Epidermal melanocyte (primary cell): ENCODE data around the gene RB1.
A peak's percentile ranks its signal among the peaks of the same experiment; 100 is the strongest.
"Not testable (repeated sequence)": the region's sequence is repeated elsewhere in the genome, so short reads cannot be mapped to it uniquely, and the experiment has no call there.

Experiments
- DNase-seq: peaks from one replicate; pipeline ENCODE4 v3.0.0; 2011; ENCODE audit warnings: low spot score; ENCODE audit not compliant: insufficient read length

RB1 gene

DNA sequence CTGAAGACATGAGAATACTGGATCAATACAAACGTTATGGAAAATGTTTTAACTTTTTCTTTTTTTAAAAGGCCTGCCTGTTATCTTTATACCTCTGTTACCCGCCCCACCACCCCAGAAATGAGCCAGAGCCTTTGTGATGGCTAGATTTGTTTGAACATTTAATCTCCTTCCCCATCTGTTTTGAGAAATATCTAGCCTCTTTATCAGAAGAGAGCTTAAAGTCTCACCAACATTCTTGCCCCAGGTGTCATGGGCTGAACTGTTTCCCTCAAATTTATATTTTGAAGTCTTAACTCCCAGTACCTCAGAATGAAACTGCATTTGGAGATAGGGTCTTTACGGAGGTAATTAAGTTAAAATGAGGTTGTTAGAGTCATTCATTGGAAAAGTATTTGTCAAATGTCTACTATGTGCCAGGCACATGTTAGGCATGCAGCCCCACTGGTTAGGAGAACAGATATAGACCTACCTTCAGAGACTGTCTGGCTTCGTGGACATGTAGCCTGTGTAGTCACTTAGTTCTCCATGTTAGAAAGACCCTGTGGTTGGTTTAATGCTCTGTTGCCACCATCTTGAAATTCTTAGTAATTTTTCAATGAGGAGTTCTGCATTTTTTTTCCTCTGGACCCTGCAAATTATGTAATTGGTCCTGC is 6.3 kb upstream of the RB1 start:
- no peak for DNase-seq

DNA sequence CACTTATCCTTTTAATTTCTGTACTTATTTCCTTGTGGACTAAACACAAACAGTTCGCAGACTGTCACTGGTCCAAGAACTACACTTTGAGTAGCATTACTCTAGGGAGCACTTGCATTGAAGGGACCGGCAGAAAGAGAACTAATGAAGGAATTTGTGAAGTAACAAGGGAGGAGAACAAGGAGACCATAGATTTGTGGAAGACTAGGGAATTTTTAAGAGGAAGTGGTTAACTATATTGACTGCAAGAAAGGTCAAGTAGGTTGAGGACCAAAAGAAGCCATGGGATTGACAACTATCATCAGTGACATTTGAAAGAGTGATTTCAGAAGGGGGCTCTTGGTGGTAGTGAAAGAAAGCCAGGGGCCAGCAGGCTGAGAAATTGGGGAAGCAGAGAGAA is 4.0 kb upstream of the RB1 start:
- DNase-seq: no peak

GRCh38 chr13:48302871-48303358 is 636 bp upstream of the RB1 start:
- DNase-seq: no peak

GRCh38 chr13:48304143-48304876 is 759 bp downstream of the RB1 start:
- DNase-seq: peak; percentile 54

GRCh38 chr13:48311223-48311622 is 7.7 kb downstream of the RB1 start:
- no peak for DNase-seq

GRCh38 chr13:48315969-48316650 is 12.6 kb downstream of the RB1 start:
- DNase-seq: no peak

- DNase-seq: no peak
Observed at GRCh38 chr13:48316826-48317510, 13.4 kb downstream of the RB1 start.

DNA sequence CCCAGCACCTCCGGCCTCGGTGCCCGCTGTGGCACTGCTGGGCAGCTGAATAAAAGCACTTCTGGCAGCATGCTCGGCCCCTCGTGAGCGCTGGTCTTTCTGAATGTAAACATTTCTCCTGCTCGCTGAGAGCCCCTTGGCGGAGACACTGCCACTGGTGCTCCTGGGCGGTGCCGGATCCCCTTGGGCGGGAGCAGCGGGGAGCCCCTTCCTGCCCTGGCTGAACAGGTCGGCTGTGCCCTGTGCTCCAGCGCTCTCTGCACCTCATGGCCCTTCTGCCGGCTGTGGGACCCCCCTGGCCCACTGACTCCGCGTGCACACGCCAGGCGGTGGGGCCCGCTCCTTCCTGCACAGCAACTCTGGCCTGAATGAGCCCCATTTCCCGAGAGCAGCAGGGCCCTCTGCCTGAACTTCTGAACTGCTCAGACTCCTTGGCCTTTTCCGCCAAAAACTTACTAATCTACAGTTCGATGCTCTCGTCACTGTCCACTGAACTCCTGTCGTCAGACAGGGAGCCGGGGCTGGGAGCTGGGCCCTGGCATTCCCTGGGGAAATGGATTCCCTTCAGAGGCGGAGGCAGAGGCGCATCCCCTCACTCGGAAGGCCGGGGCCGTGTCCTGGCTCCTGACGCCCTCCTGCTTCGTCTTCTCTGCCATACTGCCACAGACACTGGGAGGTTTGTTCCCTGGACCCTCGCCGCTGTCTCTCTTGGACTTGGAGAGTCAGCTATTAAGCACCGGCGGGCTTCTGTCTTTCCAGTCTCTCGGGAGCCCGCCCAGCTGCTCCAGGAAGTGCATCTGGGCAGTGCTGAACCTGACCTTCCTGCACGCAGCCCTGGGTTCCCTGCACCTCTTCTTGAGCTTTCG is 14.2 kb downstream of the RB1 start:
- DNase-seq: no peak

GRCh38 chr13:48318377-48318811 is 14.8 kb downstream of the RB1 start:
- no peak for DNase-seq

- DNase-seq: no peak
Observed at GRCh38 chr13:48318821-48319511, 15.4 kb downstream of the RB1 start.

DNA sequence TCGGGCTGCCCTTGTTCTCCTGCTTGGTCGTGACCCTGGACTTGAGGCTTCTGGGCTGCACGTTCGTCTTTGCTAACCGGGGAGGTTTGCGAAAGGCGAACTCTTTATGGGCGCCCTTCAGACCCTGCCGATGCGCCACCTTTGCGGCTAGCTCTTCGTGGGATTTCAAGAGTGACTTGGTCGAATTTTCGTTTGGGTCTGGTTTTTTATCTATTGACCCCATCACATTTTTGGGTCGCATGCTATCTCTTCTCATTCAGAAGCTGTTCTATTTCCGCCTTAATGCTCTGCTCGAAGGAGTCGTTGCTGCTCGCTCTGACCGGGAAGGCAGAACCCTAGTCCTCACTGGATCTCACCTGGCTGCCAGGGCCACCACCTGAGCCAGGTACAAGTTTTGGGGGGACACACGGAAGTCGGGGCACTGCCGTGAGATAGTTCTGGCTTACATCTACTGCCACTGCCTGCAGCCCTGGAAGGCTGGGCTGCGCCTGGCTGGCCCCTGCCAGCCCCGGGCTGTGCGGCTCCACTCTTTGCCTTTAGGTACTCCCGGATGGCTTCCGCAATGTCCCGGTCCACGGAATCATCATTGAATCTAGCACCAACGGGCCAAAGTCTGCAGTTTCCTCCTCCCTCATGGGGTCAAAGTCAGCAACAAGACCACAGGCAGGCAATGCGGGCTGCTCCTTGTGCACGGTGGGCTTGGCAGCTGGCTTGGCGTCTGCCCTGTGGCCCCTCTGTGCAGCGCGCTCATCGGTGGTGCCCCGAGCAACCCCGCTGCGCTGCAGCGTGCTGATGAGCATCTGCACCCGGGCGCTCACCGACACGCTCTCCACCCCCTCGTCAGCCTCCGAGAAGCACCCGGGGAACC is 16.2 kb downstream of the RB1 start:
- no peak for DNase-seq

- no peak for DNase-seq
Observed at GRCh38 chr13:48320399-48320790, 16.8 kb downstream of the RB1 start.

DNA sequence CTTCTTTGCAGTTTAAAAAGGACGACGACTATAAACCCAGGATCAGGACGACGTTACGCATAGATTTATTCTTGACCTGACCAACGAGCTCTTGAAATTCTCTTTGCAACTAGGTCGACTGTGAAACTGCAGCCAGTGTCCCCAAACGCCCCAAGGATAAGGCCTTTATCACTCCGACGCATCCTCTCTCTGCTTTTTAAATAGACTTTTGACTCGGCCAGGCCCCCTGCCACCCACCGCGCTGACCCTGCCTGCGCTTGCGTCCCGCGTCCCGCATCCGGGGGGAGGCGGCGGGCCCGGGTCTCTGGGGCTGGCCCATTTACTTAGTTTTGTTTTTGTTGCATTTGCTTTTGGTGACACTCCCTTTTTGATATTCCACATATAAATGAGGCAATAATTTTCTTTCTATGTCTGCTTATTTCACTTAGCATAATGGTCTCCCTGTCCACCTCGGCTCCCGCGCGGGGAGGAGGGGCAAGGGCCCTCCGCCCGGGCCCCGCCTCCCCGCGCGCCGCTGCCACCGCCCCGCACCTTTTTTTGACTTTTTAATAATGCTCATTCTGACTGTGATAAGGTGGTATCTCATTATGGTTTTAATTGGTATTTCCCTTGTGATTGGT is 17.4 kb downstream of the RB1 start:
- no peak for DNase-seq

DNA sequence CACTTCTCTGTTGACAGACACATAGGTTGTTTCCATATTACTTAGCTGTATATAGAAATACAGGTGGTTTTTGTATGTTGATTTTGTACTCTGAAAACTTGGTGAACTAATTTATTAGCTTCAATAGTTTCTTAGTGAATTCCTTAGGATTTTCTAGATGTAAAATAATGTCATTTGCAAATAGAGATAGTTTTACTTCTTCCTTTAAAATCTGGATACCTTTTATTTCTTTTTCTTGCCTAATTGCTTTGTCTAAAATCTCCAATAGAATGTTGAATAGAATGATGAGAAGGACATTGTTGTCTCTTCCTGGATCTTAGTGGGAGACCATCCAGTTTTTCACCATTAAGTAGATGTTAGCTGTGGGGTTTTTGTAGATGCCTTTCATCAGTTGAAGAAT is 18.7 kb downstream of the RB1 start:
- DNase-seq: no peak

DNA sequence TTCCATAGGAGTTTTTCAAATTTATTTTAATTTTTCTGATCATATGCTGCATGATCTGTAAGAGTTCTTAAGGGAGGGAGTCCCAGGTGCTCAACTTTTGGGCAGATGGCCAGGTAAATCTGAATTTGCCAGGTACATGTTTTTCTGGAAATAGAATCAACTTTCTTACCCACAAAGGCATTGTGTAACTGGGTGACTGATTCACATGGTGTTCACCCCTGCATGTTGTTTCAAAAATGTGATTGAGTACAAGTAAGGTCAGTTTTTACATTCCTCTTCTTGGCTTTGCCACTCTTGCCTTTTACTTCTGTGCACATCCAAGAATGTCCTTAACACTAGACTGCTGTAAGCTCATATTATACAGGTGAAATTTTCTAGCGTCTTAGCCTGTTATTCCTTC is 30.4 kb downstream of the RB1 start:
- no peak for DNase-seq

DNA sequence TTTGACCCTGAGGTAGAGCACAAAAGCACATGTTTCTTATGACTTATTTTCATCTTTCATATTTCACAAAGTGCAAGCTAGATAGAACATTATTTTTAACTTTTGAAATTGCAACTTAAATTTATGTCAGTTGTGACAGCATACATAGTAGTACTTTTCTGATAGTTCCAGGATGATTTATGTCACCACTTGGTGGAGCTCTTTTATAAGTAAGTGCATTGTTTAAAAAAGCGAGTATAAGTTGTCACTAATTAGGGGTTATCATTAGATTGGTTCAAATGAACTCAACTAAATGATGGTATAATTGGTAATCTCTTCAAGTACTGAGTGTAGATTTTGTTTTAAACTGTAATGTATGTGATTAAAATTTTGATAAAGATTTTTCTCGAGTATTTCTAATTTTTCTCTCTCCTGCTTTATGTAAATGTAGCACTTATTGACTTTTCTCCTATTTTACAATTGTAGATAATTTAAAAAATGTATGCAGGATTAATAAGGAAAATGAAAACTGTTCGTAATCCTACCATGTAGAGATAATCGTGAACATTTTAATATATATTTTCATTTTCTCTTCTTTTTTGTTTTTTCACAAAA is 31.1 kb downstream of the RB1 start:
- peak; percentile 17 for DNase-seq

DNA sequence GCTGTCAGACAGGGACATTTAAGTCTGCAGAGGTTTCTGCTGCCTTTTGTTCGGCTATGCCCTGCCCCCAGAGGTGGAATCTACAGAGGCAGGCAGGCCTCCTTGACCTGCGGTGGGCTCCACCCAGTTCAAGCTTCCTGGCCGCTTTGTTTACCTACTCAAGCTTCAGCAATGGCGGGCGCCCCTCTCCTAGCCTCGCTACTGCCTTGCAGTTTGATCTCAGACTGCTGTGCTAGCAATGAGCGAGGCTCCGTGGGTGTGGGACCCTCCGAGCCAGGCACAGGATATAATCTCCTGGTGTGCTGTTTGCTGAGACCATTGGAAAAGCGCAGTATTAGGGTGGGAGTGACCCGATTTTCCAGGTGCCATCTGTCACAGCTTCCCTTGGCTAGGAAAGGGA is 35.6 kb downstream of the RB1 start:
- not testable (repeated sequence) for DNase-seq

GRCh38 chr13:48344264-48344663 is 40.7 kb downstream of the RB1 start:
- DNase-seq: no peak
